ENCODE measurements around the gene IRAK1.

DNA sequence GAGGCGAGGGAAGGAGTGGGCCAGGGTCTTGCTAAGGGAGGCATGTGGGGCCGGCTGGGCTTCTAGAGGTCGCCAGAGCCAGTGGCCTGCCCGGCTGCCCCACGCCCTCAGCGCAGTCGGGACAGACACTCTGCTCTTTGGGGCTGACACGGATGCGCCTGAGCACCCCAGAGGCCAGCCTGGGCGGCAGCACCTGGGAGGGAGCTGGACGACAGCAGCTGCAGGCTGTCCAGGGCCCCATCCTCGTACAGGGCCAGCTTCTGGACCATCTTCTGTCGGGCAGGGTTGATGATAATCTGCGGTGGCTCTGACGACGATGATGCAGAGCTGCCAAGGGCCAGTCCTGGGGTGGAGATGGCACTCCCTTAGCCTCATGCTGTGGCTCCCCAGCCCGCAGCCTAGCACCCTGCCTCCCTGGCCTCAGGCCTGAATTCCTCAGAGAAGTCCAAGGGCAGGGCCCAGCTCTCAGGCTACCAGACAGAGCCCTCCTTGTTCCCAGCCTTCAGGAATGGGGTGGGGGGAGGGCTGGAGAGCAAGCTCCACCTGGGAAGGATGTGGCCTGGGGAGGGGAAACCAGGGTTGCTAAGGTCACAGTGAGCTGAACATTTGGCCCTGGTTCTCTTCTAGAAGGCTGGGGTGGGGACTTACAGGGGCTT, 7.2 kb downstream of the IRAK1 start:
- TF ChIP-seq, protein P1, sequence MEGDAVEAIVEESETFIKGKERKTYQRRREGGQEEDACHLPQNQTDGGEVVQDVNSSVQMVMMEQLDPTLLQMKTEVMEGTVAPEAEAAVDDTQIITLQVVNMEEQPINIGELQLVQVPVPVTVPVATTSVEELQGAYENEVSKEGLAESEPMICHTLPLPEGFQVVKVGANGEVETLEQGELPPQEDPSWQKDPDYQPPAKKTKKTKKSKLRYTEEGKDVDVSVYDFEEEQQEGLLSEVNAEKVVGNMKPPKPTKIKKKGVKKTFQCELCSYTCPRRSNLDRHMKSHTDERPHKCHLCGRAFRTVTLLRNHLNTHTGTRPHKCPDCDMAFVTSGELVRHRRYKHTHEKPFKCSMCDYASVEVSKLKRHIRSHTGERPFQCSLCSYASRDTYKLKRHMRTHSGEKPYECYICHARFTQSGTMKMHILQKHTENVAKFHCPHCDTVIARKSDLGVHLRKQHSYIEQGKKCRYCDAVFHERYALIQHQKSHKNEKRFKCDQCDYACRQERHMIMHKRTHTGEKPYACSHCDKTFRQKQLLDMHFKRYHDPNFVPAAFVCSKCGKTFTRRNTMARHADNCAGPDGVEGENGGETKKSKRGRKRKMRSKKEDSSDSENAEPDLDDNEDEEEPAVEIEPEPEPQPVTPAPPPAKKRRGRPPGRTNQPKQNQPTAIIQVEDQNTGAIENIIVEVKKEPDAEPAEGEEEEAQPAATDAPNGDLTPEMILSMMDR (IDR thresholded peaks at IDR 0.05), result no peak
- TF ChIP-seq, protein P2, sequence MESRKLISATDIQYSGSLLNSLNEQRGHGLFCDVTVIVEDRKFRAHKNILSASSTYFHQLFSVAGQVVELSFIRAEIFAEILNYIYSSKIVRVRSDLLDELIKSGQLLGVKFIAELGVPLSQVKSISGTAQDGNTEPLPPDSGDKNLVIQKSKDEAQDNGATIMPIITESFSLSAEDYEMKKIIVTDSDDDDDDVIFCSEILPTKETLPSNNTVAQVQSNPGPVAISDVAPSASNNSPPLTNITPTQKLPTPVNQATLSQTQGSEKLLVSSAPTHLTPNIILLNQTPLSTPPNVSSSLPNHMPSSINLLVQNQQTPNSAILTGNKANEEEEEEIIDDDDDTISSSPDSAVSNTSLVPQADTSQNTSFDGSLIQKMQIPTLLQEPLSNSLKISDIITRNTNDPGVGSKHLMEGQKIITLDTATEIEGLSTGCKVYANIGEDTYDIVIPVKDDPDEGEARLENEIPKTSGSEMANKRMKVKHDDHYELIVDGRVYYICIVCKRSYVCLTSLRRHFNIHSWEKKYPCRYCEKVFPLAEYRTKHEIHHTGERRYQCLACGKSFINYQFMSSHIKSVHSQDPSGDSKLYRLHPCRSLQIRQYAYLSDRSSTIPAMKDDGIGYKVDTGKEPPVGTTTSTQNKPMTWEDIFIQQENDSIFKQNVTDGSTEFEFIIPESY (IDR thresholded peaks at IDR 0.05; ENCODE audit: borderline replicate concordance, low read depth), result no peak
